Superior temporal gyrus (tissue), 1 donor: ENCODE results near the gene IQCE.

Experiments used
- DNase-seq: peaks from one replicate; pipeline ENCODE4 v3.0.0-alpha.2; 2016; ENCODE audit errors: extremely low spot score

The IQCE gene

GRCh38 chr7:2663121-2663886 lies 104.5 kb downstream of the IQCE start:
- no peak for DNase-seq

- no peak for DNase-seq
These were observed 105.2 kb downstream of the IQCE start for GRCh38 chr7:2663960-2664359.
